Ovary (tissue), 3 donors: ENCODE results near the gene RPTOR.

ENCODE experiments used
- EP300 ChIP-seq: sonication (generic); formaldehyde crosslinking; IDR thresholded peaks from one replicate; pipeline ENCODE4 v1.6.1; 2017; ENCODE audit warnings: antibody characterized with exemption
- POLR2A ChIP-seq: fragments of 450-650 bp; IDR thresholded peaks from one replicate; pipeline ENCODE4 v1.6.1; 2017; ENCODE audit warnings: antibody characterized with exemption, mild to moderate bottlenecking, moderate library complexity
- TF ChIP-seq, protein P1 (sequence below), 3 donors: fragments of 450-650 bp in 2 of 3; fragments of 200-600 bp in 1 of 3; IDR thresholded peaks; one replicate each; pipeline versions ENCODE4 v1.5.1 to v1.8.0; 2016 to 2022; ENCODE audit warnings: antibody characterized with exemption in 3 of 3, mild to moderate bottlenecking in 1 of 3
- donor health status: DM: no; HTN: no; CAD: no.

GRCh38 chr17:80912476-80912875, 367.8 kb downstream of the RPTOR start:
- TF ChIP-seq, protein P1, sequence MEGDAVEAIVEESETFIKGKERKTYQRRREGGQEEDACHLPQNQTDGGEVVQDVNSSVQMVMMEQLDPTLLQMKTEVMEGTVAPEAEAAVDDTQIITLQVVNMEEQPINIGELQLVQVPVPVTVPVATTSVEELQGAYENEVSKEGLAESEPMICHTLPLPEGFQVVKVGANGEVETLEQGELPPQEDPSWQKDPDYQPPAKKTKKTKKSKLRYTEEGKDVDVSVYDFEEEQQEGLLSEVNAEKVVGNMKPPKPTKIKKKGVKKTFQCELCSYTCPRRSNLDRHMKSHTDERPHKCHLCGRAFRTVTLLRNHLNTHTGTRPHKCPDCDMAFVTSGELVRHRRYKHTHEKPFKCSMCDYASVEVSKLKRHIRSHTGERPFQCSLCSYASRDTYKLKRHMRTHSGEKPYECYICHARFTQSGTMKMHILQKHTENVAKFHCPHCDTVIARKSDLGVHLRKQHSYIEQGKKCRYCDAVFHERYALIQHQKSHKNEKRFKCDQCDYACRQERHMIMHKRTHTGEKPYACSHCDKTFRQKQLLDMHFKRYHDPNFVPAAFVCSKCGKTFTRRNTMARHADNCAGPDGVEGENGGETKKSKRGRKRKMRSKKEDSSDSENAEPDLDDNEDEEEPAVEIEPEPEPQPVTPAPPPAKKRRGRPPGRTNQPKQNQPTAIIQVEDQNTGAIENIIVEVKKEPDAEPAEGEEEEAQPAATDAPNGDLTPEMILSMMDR (IDR thresholded peaks at IDR 0.05), result no peak
- TF ChIP-seq POLR2A (no peak), EP300 (no peak)
